GM19452 (cell line): ENCODE results near the gene HIPK4.
"Not testable (repeated sequence)": the region's sequence is repeated elsewhere in the genome, so short reads cannot be mapped to it uniquely, and the experiment has no call there.

Experiments
- ATAC-seq: cut with Tn5 transposase; IDR thresholded peaks from one replicate; pipeline ENCODE4 v1.9.1; 2021; ENCODE audit not compliant: unreplicated experiment

The HIPK4 gene

GRCh38 chr19:40341601-40342482 lies 48.1 kb downstream of the HIPK4 start:
- no peak for ATAC-seq

- no peak for ATAC-seq
Measured at GRCh38 chr19:40339018-40339728, 50.8 kb downstream of the HIPK4 start.

- ATAC-seq = no peak
Measured at GRCh38 chr19:40337594-40337993, 52.4 kb downstream of the HIPK4 start.

GRCh38 chr19:40337107-40337506 lies 52.9 kb downstream of the HIPK4 start:
- no peak for ATAC-seq

- ATAC-seq = no peak
Measured at GRCh38 chr19:40336601-40336900, 53.4 kb downstream of the HIPK4 start.

- ATAC-seq = no peak
Measured at GRCh38 chr19:40335855-40336600, 54.0 kb downstream of the HIPK4 start.

- no peak for ATAC-seq
Measured at GRCh38 chr19:40335101-40335500, 54.9 kb downstream of the HIPK4 start.

- not testable (repeated sequence) for ATAC-seq
Measured at GRCh38 chr19:40333083-40333482, 56.9 kb downstream of the HIPK4 start.

- ATAC-seq = no peak
Measured at GRCh38 chr19:40332669-40333068, 57.3 kb downstream of the HIPK4 start.

GRCh38 chr19:40331052-40331451 lies 58.9 kb downstream of the HIPK4 start:
- no peak for ATAC-seq
